Right lobe of liver (tissue), 4 donors: Measurements from ENCODE around the gene NCR3LG1.

ENCODE experiments used
- CTCF ChIP-seq, 4 donors: fragments of 200-600 bp in 3 of 4; fragments of 450-650 bp in 1 of 4; IDR thresholded peaks; one replicate each; pipeline versions ENCODE4 v1.5.1 to v1.8.0; 2016 to 2022; ENCODE audit warnings: antibody characterized with exemption in 4 of 4, mild to moderate bottlenecking in 2 of 4
- POLR2A ChIP-seq: fragments of 450-650 bp; IDR thresholded peaks from one replicate; pipeline ENCODE4 v1.6.1; 2017; ENCODE audit warnings: antibody characterized with exemption, mild to moderate bottlenecking
- donor health status: DM: no; HTN: no; CAD: no.
- donor health status: DM: no; HTN: no; CAD: no.
- donor health status: DM: no; HTN: yes; CAD: no.

DNA sequence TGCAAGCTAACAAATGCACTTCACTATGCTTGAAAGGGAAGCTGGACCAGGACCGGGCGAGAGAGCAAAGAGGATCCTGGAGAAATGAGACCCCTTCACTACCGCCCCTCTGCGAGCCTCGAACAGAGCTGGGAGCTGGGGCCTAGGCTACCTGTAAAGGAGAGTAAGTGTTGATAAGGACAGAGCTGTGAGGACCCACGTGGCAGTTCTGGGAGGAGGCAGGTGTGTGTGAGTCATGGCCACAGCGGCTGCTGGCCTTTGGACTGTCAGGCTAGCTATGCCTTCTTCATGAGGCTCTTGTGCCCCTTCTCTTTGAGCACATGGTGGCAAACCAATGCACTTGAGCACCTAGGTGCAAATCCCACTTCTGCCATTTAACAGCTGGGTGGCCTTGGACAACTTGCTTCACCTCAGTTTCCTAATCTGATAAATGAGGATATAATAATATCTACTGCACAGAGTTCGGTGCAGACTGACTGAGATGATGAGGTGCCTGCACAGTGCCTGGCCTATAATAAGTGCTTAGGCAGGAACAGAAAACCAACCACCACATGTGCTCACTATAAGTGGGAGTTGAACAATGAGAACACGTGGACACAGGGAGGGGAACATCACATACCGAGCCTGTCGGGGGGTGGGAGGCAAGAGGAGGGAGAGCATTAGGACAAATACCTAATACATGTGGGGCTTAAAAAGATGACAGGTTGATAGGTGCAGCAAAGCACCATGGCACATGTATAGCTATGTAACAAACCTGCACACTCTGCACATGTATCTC, 72.1 kb downstream of the NCR3LG1 start:
- TF ChIP-seq CTCF (IDR thresholded peaks at IDR 0.05) (no peak), POLR2A (no peak)
